ENCODE measurements around the gene TTC21A. TPM values are rescaled to one million over a fixed set of nuclear protein-coding genes. Genes with fewer than 3 reads are reported as not detected.
"Not testable (repeated sequence)": the region's sequence is repeated elsewhere in the genome, so short reads cannot be mapped to it uniquely, and the experiment has no call there.

Gene TTC21A
- polyA plus RNA-seq, 4 donors = 6.0 to 19.9 (median 11.8) TPM

GRCh38 chr3:39147711-39148434 lies 40.4 kb downstream of the TTC21A start:
- peak in 1 of 4 donors; percentile 48 for DNase-seq (ENCODE audit: low read depth in 4 of 4, low spot score in 2 of 4)

GRCh38 chr3:39148435-39149058 lies 41.1 kb downstream of the TTC21A start:
- DNase-seq (ENCODE audit: low read depth in 4 of 4, low spot score in 2 of 4) = no peak

- DNase-seq (ENCODE audit: low read depth in 4 of 4, low spot score in 2 of 4) = no peak
Measured at GRCh38 chr3:39149059-39149455, 41.6 kb downstream of the TTC21A start.

DNA sequence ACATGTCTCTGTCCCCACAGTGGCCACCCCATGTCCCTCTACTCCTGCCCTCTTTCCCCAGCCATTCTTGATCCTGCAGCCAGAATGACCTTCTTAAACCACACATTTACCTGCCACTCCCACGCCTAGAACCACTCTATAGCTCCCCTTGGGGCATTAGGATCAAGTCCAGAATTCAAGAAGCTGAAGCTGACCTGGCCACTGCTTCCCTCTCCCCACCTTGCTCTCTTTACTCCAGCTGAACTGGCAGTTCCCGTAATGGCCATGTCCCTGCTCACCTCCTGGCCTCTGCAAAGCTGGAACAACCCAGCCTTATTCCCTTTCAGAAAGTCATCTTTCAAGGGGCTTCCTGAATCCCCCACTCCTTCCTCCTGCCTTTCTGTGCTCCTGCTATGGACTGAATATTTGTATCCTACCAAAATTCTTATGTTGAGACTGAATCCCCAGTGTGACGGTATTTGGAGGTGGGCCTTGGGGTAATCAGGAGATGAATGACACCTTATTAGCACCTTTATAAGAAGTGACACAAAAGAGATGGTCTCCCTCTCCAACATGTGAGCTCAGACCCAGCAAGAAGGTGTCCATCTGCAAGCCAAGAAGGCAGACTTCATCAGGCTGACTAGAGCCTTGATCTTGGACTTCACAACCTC lies 42.1 kb downstream of the TTC21A start:
- DNase-seq (ENCODE audit: low read depth in 4 of 4, low spot score in 2 of 4) = no peak

DNA sequence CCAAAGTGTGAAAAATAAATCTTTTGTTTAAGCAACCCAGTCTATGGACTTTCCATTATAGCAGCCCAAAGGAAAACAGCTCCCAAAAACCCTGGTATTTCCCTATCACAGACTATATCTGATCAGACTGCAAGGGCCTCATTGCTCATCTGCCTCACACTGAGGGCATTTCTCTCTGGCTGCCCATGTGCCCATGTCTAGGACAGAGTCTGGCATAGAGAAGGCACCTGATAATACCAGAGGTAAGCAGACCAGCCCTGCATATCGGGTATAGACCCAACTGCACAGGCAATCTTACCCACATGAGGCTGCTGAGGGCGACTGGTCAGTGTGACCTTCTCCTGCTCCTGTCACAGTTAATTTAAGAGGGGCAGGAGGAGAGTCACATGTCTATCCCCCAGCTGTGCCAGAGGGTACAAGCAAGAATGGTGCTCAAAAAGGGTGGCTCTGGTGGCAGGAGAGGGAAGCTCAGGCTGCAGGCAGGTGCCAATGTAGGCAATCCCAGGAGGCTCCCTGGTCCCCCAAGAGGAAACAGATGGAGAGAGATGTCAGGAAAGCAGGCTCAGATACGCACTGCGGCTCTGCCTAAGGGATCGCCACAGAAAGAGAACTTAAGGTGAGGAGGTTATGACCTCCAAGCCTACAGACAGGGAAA lies 42.8 kb downstream of the TTC21A start:
- DNase-seq (ENCODE audit: low read depth in 4 of 4, low spot score in 2 of 4) = no peak

DNA sequence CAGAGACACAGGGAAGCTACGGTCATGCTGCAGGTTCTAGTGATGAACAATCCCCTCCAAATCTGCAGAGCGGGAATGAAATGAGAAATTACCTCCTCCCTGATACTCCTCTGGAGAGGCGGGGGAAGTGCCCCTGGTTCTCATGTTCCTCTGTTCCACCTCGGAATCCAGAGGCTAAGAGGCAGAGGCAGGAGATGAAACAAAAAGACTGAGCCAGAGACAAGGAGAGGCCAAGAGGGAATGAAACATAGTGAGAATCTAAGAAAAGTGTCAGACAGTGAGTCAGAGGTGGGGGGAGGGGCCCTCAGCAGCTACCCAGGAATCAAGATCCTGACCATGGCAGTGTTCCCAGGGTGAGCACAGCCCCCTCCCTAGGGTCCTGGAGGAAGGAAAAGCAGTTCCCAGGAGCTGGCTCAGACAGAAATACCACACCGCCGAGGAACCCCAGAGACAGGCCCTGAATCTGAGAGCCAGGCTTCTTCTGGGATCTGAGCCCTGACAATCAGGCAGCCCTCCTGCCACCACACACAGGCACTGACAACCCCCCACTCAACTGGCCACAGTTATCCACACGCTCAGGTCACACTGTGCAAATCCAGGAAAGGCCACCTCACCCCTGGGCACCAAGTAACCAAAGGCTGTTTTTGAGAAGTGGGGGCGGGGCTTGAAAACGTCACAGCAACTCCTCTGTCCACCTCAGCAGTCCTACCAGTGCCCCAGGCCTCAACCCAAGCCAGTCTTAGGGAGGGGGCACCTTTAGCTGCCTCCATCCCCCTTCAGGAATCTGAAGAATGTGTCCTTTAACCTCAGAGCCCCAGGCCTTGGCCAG lies 43.5 kb downstream of the TTC21A start:
- peak in 1 of 4 donors; percentile 37 for DNase-seq (ENCODE audit: low read depth in 4 of 4, low spot score in 2 of 4)

DNA sequence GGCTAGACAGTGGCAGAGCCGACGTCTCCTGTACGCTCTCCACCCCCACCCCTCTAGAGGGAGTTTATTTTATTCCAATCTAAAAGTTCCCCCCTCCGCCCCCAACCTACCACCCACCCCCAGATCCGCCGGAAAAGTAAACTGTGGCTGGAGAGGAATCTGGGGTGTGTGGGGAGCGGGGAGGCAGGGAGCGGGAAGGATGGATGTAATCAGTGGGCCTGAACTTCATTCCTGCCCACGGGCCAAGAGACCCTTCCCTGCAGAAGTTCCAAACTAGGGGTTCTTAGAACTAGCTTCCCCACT lies 46.4 kb downstream of the TTC21A start:
- DNase-seq (ENCODE audit: low read depth in 4 of 4, low spot score in 2 of 4) = no peak

DNA sequence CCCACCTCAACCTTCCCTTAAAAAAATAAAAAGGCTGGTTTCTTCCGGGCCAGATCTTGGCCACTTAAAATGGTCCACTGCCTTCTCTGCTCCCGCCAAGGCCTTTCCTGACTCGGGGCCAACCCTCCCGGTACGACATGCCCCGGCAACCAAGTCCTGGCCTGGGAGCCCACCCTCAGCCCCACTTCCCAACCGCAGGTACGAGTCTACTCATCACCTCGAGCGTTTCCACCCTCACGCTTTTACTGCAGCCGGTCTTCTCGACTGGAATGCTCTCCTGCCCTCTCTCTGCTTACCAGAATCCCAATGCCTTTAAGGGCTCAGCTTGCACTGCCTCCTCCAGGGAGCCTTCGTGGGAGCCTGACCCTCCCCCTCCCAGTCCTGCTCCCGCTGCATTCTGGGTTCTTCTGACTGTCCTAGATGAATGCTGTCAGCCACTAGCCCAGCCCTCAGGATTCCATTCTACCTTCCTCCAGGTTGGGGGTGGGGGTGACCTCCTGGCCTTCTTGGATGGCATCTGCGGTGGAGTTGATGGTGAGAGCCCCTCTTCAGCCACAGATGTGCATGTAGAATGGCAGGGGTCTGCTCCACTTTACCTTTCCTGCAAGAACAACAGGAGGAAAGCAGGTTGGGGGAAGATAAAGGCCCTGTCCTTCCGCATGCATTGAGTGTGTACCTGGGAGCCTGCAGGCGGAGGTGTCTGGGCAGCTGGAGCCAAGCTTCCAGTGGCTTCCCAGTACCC lies 47.0 kb downstream of the TTC21A start:
- DNase-seq (ENCODE audit: low read depth in 4 of 4, low spot score in 2 of 4) = no peak

DNA sequence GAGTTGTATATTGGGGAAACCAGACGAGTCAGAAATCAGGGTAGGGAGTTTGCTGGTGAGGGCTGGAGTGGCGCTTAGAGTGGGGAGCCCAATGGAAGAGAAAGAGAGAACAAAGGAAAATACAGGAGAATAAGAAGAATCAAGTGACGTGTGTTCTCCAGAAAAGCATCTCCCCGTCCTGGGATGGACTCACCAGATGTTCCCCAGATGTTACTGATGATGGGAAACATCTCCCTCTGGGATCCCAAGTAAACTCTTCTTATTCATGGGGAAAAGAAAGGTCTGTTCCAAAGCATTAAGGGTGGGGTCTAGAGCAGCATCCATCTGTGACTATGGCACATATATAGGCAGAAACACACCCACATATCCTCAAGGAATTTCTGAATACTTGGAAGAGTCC lies 48.9 kb downstream of the TTC21A start:
- no peak for DNase-seq (ENCODE audit: low read depth in 4 of 4, low spot score in 2 of 4)

DNA sequence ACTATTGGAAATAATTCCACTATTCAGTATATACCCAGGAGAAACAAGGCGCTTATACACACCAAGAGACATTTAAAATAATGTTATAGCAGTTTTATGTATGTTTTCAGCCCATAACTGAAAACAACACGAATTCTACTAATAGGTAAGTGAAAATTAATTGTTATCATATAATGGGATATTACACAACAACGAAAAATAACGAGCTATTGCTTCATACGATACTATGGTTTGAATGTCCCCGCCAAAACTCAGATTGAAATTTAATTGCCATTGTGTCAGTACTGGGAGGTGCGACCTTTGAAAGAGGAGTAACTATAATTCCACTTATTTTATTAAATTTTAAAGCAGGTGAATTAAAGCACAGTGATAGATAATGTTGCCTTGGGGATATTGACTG lies 49.9 kb downstream of the TTC21A start:
- no peak for DNase-seq (ENCODE audit: low read depth in 4 of 4, low spot score in 2 of 4)

- DNase-seq (ENCODE audit: low read depth in 4 of 4, low spot score in 2 of 4) = no peak
Measured at GRCh38 chr3:39158148-39158715, 50.8 kb downstream of the TTC21A start.

DNA sequence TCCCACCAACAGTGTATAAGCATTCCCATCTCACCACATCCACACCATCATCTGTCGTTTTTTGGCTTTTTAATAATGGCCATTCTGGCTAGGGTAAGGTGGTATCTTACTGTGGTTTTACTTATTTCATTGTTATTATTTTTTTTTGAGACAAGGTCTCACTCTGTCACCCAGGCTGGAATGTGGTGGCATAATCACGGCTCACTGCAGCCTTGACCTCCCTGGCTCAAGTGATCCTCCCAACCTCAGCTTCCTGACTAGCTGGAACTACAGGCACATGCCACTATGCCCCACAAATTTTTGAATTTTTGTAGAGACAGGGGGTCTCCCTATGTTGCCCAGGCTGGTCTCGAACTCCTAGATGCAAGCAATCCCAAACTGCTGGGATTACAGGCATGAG lies 56.9 kb downstream of the TTC21A start:
- DNase-seq (ENCODE audit: low read depth in 4 of 4, low spot score in 2 of 4) = no peak

DNA sequence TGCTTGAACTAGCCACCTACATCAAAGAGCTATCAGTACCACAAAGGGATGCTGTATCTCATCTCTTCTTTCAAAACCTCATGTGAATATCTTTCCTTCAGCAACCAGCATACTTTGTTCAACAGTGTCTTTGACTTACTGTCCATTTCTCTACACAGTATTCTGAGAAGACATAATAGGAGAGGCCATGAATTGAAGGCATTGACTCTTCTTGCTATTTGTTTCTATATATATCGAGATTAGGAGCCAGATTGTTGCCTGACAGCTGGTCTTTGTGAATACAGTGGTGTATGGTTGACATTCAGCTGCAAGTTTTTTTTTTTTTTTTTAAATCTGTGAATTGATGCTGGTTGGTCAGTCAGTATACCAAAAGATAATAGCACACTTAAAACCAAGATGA lies 58.0 kb downstream of the TTC21A start:
- no peak for DNase-seq (ENCODE audit: low read depth in 4 of 4, low spot score in 2 of 4)

DNA sequence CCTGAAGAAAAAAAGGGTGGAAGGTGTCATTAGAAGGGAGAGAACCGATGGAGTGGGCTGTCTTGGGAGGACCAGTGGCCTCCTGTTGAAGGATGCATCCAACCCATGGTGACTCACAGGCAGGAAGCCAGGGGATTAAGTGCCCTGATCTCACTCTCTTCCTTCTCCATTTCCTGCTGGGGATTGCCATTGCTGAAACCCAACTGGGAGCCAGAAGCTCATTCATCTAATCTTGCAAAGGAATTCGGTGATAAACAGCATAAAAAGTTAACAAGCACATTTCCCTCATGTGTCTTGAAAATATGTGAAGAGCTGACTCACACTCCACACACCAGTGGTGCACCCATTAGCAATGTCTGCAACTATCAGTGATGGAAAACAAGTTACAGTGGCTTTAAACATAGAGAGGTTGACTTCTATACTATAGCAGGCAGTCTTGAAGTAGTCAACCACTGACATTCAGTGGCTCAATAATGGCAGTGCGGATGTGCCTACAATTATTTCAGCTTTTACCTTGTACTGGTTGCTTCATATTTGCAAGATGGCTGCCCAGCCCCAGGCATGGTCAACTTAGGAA lies 58.7 kb downstream of the TTC21A start:
- no peak for DNase-seq (ENCODE audit: low read depth in 4 of 4, low spot score in 2 of 4)

GRCh38 chr3:39166932-39167532 lies 59.6 kb downstream of the TTC21A start:
- no peak for DNase-seq (ENCODE audit: low read depth in 4 of 4, low spot score in 2 of 4)

DNA sequence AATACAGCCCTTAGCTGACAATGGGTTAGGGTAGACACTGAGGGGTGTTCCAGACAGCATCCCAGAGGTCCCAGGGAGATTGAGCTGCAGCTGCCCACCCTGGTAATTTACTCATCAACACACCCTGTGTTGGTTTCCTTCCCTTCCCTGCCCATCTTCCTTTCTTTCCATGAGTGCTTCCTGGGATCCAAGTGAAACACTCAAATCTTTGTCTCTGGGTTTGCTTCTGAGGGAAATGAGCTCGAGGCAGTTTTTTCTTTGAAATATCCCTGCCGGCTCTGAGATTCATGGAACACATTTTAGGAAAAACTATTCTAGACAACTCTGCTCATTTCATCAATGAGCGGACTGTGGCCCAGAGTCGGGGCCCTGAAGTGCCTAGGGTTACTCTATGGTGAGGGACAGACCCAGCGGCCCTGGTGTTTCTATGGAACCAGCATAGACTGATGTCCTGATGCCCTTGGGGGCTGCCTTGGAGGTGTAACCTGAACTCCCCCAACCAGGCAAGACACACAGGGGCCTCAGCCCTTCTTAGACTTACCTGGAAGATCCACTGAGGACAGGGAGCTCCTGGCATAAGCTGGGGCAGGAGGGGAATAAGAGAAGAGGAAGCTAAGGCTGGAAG lies 60.8 kb downstream of the TTC21A start:
- no peak for DNase-seq (ENCODE audit: low read depth in 4 of 4, low spot score in 2 of 4)

- DNase-seq (ENCODE audit: low read depth in 4 of 4, low spot score in 2 of 4) = no peak
Measured at GRCh38 chr3:39169712-39170111, 62.2 kb downstream of the TTC21A start.

DNA sequence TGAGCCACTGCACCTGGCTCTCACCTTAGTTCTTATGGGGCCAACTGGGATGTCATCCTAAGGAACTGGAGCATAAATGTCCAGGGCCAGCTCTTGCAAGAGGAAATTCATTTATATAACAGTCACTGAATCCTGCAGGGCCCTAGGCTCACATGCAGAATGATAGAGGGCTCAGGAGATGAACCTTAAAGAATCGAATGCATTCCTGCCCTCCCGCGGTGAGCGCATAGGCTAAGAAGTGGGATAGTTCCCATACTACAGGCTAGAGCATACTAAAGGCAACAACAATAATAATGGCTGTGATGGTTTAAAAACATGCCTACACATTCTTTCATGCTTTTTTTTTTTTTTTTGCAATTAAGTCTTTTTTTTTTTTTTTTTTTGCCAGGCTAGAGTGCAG lies 63.0 kb downstream of the TTC21A start:
- no peak for DNase-seq (ENCODE audit: low read depth in 4 of 4, low spot score in 2 of 4)

- not testable (repeated sequence) for DNase-seq (ENCODE audit: low read depth in 4 of 4, low spot score in 2 of 4)
Measured at GRCh38 chr3:39170877-39171276, 63.4 kb downstream of the TTC21A start.
